HG02763 (cell line): ENCODE measurements around the gene TAF3.

ENCODE experiments used
- ATAC-seq: cut with Tn5 transposase; IDR thresholded peaks from one replicate; pipeline ENCODE4 v1.9.1; 2021; ENCODE audit warnings: mild to moderate bottlenecking, moderate library complexity; ENCODE audit not compliant: unreplicated experiment

TAF3 gene

DNA sequence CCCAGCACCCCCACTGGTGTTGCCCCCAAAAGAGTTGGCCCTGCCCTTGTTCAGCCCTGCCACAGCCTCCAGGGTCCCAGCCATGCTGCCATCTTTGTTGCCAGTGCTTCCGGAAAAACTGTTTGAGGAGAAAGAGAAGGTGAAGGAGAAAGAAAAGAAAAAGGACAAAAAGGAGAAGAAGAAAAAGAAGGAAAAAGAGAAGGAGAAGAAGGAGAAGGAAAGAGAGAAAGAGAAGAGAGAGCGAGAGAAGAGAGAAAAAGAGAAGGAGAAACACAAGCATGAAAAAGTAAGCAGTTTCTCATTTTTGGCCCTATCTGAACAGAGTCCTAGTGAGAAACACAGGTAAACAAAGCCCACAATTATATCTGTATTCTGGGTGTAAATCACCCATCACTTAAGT is 147.2 kb downstream of the TAF3 start:
- no peak for ATAC-seq

DNA sequence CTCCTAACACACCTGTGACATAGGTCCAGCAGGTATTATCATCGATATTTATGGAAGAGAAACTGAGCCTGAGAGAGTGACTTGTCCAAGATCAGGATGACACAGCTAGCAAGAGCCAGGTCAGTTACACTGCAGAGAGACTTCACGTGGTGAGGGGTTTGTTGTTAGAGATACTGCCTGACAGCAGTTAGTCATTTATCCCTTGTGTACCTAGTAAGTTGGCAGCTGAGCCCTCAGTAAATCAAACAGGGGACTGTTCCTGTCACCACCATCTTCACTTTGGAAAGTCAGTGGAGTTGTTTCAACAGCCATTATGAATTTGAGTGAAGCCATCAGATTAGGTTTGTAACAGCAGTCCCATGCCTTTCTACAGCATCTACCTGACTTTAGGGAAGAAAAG is 148.7 kb downstream of the TAF3 start:
- no peak for ATAC-seq

DNA sequence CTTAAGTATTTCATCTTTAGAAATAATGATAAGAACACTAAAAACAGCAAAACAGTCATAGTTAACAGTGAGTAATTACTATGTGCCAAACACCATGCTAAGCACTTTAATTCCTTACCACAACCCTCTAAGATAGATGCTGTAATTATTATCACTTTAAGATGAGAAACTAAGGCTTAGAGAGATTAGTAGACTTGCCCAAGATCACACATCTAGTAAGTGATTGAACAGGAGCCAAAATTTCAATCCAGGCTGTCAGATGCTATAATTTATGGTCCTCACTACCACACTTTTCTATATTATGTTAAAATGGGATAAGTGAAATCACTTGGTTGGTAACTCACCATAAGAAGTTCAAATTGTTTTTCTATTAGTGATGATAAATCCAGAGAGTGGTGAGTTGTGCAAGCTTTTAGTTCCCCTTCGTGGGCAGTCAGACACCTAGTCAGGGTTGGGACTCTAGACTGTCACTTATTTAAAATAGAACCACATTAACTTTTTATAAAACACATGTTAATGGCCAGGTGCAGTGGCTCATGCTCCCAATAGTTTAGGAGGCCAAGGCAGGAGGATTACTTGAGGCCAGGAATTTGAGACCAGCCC is 150.3 kb downstream of the TAF3 start:
- no peak for ATAC-seq

DNA sequence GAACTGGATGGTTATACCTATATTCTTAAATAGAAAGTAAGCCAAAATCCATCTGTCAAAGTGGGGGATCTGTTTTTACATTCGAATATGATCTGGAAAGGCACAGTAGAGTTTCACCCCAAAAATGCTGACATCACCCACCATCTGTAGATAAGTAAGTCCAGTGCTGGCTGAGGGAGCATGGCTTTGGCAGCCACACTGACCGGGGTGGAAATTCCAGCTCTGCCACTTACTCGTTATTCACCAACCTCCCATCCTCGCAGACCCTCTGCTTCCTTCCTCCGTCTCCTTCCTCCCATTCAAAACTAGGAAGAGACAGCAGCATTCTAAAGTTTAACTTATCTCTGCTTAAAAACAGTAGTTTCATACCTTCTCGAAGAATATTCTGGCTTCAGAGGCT is 151.3 kb downstream of the TAF3 start:
- no peak for ATAC-seq

DNA sequence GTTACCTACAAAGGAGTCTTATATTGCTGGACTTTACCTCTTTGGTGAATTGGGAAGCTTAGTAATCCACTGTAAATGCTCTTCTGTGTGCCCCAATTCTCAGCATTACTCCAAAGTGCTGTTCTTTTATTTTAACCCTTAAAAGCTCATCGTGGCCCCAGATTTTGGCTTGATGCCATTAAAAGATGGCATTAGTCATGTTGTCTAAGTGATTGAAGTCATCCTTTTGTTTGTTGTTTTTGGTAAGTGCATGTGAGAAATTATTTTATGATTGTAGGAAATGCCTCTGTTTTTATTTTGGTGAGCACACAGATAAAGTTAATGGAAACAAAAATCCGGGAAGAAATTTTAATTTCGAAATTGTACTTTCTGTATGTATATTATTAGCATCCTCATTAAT is 153.6 kb downstream of the TAF3 start:
- no peak for ATAC-seq

DNA sequence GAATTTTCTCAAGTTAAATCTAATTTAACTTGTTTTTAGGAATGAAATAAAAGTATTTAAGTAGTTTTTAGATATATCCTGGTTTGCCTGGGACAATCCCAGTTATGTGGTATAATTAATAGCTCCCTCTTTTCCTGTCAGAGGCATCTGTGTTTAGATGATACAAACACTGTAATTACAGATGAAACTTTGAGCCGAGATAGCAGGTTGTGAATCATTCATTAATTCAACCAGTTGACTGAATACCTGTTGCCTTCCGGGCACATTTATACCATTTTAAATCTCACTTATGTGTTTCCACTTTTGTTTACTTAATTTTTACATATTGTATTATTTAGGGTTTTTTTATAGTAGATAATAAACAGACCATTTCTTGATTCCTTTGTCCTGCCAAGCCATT is 154.1 kb downstream of the TAF3 start:
- no peak for ATAC-seq

DNA sequence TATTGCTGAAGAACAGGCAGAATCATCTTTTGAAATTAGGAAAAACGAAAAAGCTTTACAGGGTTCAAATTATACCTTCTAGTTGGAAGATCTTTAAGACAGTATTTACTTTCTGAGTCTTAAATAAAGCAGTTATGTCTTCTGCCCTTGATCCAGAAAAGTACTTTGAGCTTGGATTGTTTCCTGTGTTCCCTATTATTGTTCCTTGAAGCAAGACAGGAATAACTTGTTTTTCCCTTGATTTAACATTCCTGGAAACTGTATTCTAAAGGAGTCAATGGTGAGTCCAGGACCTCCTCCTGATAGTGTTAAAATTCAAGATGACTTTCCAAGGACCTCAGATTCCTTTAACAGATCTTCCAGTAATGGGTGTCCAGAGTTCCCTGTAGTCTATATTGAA is 161.9 kb downstream of the TAF3 start:
- ATAC-seq = no peak

DNA sequence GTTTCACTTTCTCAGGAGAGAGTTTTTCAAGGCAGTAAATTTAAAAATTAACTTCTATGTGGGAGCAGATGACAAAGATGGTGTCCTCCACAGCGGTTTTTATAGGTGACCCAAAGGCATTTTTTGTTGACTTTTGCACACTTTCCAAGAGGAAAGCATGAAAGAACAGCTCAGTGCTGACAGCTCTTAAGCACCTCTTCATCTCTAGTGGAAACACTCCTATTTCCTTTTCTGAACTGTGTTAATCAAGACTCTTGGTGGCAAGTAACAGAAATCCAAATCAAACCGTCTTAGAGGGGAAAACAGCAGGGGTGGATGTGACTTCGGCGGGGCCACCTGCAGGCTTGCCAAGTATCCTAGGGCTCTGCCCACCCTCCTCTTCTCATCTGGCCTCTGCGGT is 164.4 kb downstream of the TAF3 start:
- ATAC-seq = no peak

DNA sequence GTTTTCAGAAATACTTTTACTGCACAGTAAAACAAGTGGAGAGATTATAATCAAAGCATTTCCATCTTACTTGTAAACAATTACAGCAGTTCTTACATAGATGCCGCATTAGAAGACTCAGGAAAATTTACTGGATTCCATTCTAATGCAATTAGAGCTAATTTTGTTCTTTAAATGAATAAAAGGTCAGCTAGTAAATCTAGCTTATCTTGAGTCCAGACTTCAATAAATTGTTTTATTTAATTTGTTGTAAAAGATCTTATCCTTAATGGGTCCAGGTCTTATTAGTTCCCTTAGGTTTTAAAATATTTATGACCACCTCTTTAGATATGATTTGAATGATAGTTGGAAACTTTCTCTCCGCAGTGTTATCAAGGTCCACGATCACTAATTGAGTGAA is 166.0 kb downstream of the TAF3 start:
- ATAC-seq = no peak

DNA sequence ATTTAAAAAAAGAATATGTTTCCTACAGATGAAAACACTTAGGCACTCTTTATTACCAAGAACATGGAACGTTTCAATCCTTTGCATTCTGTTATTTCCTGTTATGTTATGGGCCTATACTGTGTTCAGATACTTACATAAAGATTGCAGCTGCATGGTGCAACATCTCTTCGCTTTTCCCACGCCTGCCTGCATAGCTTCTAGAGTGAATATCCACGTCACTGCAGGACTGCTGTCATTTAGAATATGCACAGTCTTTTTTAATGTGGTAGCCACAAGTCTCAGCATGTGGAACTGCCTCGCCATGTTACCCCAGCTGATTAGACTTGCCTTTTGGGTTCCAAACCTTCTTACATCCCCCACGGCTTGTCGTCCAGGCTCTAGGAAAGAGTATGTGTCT is 166.6 kb downstream of the TAF3 start:
- no peak for ATAC-seq

DNA sequence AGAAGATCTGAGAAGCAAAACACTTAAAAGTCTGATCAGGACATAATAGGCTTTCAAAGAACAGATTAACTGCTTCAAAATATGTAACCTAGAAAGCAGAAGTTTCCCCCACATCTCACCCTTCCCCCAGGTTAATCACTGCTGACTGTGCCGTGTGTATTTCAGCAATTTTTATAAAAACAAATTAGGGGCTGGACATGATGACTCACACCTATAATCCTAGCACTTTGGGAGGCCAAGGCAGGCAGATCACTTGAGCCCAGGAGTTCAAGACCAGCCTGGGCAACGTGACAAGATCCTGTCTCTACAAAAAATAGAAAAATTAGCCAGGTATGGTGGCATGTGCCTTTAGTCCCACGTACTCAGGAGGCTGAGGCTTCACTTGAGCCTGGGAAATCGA is 168.5 kb downstream of the TAF3 start:
- ATAC-seq = no peak

DNA sequence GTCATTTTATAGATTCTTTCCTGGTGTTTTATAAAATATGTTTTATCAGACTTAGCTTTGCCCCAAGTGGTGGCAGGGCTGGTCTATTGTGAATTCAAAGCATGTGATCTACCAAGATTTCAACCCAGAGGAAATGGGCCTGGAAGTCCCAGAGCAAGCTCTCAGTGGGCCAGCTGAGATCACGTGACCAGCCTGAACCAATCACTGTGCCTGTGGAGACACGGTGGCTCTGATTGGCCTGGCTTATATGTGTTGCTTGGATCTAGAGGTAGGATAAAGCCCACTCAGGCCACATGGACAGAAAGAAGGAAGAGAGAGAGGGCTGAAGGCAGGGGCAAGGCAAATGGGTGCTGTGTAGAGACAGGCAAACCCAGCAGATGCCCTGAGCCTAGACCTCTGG is 170.7 kb downstream of the TAF3 start:
- no peak for ATAC-seq

DNA sequence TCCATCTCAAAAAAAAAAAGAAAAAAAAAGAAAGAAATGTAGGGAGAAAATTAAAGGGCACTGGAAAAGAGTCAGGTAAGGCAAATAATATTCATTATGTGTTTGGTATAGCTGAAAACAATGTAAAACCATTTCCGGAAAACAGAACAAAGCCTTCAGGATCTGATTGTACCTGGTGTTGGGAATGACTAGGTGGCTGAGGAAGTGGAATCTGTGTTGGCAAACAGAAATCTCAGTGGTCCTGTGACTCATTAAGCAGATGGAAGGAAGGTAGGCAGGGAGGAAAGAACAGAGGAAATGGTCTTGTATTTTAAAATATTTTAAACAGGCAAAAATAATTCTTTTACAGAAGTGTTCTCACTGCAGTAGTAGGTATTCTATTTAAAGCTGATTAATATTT is 180.5 kb downstream of the TAF3 start:
- no peak for ATAC-seq

DNA sequence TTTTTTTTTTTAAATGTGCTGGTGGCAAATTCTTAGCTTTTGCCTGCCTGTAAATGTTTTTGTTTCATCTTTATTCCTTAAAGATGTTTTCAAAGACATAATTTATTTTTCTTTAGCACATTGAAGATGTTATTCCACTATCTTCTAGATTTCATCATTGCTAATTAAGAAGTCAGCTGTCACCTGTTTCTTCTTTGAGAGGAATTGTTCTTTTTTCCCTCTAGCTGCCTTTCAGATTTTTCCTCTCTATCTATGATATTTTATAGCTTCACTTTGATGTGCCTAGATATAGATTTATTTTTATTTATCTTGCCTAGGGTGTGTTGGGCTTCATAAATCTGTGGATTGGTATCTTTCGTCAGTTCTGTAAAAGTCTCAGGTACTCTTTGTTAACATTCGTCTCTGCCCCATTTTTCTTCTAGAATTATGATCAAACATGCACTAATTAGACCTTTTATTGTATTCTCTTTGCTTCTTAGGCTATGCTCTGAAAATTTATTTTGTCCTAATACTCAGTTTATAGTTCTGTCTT is 186.2 kb downstream of the TAF3 start:
- ATAC-seq = no peak

DNA sequence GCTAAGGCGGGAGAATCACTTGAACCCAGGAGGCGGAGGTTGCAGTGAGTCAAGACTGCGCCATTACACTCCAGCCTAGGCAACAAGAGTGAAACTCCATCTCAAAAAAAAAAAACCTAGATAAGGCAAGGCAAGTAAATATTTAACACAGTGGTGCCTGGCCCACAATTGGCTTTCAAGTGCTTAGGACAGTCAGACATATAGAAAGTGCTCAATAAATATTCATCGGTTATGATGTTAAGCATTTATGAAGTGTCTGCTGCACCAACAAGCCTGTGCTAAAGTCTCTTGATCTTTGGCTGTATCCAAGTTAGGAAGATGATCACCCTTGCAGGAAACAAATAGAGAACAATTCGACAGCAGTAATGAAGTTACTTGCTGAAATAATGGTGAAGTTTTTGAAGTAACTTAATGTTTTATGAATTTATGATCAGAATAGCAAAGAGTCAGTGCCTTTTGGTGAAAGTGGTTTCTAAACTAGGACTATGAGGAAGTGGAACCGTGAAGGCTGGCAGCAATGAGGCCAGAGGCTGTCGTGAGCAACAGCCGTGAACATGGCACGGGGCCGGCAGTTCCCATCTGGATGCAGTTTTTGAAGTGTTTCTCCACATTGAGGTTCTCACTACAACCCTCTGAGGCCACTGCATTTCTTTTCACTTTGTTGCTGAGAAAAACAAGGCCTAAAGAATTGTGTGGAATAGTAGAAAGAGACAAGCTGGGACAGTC is 188.1 kb downstream of the TAF3 start:
- ATAC-seq = peak; percentile 73

DNA sequence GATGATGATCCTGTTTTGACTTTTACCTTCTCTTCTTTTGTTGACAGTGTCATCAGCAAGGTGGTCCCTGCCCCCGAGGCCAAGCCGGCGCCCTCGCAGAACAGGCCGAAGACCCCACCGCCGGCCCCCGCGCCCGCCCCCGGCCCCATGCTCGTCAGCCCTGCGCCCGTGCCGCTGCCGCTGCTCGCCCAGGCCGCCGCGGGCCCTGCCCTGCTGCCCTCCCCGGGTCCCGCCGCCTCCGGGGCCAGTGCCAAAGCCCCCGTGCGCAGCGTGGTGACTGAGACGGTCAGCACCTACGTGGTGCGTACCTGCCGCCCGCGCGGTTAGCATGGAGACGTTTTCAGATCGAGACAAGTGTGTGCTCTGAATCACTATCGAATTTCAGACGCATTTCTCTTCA is 190.7 kb downstream of the TAF3 start:
- no peak for ATAC-seq

DNA sequence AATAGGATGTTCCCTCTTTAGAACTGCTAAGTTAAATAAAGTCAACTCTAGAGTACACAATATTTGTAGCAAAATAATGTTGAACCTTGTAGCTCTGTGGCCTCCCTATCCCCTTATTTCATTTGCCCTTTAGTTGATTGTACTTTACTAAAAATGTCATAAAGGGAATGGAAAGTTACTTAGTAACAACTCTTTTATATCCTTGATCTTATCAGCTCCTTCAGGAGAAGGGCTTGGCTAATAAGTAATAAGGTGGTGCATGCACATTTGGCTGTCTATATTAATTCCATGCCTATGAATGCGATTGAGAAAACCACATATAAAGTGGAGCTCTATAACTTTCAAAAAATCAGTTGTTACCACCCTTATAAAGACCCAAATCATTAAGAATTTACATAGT is 194.7 kb downstream of the TAF3 start:
- no peak for ATAC-seq

DNA sequence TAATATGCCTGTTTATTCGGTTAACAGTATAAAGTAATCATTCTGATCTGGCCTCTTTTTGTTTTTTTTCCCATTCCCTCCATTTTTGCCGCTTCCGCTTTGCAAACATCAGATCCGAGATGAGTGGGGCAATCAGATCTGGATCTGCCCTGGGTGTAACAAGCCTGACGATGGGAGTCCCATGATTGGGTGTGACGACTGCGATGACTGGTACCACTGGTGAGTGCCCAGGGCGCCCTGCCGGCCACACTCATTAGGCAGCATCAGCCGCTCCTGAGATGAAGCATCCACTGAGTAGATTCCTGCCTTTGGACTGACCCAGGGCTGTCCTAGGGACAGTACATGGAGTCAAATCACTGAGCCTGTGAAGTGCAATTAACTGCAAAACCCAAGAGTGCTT is 195.3 kb downstream of the TAF3 start:
- no peak for ATAC-seq

DNA sequence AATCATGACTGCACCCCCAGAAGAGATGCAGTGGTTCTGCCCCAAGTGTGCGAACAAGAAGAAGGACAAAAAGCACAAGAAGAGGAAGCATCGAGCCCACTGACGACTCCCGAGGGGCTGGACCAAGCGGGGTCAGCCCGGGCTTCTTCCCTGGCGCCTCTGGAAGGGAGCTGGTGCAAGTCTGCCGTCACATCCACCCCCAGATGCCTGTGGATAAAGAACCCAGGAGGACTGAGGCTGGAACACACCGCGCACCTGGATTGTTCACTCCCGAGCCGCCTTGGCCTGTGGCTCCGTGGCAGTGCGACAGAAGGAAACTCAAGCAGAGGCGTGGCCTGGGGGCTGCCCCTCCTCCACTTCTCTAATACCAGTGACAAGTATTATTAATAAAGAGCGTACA is 196.3 kb downstream of the TAF3 start:
- no peak for ATAC-seq

DNA sequence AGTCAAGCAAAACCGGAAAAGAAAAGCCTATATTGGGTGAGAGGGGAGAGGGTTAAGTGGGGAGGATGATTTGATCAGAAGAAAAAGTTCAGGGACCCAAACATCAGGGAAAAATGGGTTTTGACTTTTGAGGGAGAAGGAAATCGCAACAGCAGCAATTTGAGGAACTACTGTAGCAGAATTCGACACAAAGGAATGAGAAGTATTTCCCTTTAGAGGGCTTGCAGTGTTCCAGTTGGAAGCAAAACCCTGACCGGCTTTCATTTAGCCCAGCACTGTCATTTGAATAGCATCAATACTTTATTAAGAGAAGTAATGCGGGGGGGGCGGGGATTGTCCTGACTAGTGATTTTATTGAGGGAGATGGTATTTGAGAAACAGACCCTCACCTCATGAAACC is 199.0 kb downstream of the TAF3 start:
- ATAC-seq = no peak

DNA sequence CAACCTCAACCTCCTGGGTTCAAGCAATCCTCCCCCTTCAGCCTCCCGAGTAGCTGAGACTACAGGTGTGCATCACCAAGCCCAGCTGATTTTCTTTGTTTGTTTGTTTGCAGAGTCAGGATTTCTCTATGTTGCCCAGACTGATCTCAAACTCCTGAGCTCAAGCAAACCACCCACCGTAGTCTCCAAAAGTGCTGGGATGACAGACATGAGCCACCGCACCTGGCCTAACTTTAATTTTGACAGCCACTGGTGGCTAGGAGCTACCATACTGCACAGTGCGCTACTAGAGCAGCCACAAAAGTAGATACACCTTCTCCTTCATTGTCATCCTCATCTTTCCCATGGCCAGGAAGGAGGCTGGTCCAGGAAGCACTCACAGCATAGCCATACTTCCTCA is 205.0 kb downstream of the TAF3 start:
- ATAC-seq = no peak

DNA sequence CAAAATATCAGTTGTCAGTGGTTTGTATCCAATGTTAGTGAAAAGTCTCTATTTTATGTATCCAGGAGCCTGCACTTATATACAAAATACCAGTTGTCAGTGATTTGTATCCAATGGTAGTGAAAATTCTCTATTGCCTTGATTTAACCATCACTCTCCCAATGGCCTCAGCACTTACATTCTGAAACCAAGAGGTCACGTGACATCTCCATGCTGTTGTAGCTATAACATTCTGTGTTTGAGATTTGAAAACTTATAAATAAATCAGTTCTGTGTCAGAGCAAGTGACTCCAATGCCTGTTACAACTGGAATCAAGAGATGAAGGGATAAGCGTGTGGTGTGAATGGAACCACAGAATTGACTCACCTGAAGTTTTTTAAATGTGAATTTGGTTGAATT is 205.5 kb downstream of the TAF3 start:
- ATAC-seq = no peak
